OCI-LY3 (cell line): ENCODE measurements around the gene ACTG1.

ENCODE experiments used
- H2AFZ ChIP-seq: fragments of 200-600, 300-600 bp; shearing (Covaris generic); 2 replicates; pipeline ENCODE4 v1.6.0; 2014; ENCODE audit warnings: antibody characterized with exemption, low read depth, low read length
- H3K27ac ChIP-seq: fragments of 200-600, 300-600 bp; sonication (generic); 2 replicates; pipeline ENCODE4 v1.5.1; 2014; ENCODE audit warnings: mild to moderate bottlenecking, low read length, moderate library complexity, mixed read lengths
- H3K27me3 ChIP-seq: fragments of 200-600, 300-600 bp; sonication (generic); 2 replicates; pipeline ENCODE4 v1.6.1; 2014; ENCODE audit warnings: low read depth, low read length, mixed read lengths
- H3K36me3 ChIP-seq: fragments of 200-600, 300-600 bp; sonication (generic); replicated peaks from 2 replicates; pipeline ENCODE3; 2014; ENCODE audit warnings: low read depth, low read length, mixed read lengths
- H3K4me1 ChIP-seq: fragments of 300-600, 200-600 bp; sonication (generic); 2 replicates; pipeline ENCODE4 v1.6.1; 2014; ENCODE audit warnings: low read length, mixed read lengths
- H3K4me2 ChIP-seq: fragments of 200-600, 300-600 bp; sonication (generic); 2 replicates; pipeline ENCODE4 v1.6.1; 2014; ENCODE audit warnings: low read length, mixed read lengths
- H3K4me3 ChIP-seq: fragments of 300-600, 200-600 bp; sonication (generic); 2 replicates; pipeline ENCODE4 v1.5.1; 2014; ENCODE audit warnings: antibody characterized with exemption, mild to moderate bottlenecking, low read length, moderate library complexity
- H3K79me2 ChIP-seq: fragments of 300-600, 200-600 bp; shearing (Covaris generic); 2 replicates; pipeline ENCODE4 v1.6.1; 2014; ENCODE audit warnings: mild to moderate bottlenecking, low read length, mixed read lengths
- H3K9ac ChIP-seq: fragments of 300-600, 200-600 bp; shearing (Covaris generic); 2 replicates; pipeline ENCODE4 v1.6.0; 2014; ENCODE audit warnings: mild to moderate bottlenecking, low read length, moderate library complexity
- H3K9me3 ChIP-seq: fragments of 200-600, 300-600 bp; shearing (Covaris generic); 2 replicates; pipeline ENCODE4 v1.6.1; 2014; ENCODE audit warnings: low read length, mixed read lengths; ENCODE audit not compliant: insufficient read depth
- H4K20me1 ChIP-seq: fragments of 200-600, 300-600 bp; sonication (generic); 2 replicates; pipeline ENCODE4 v1.6.1; 2016; ENCODE audit warnings: low read length, mixed read lengths; ENCODE audit not compliant: insufficient read depth
- CTCF ChIP-seq: fragments of 200-600, 300-600 bp; sonication (generic); IDR thresholded peaks from 2 replicates; pipeline ENCODE4 v1.5.1; 2014; ENCODE audit warnings: antibody characterized with exemption, low read length, low read depth
- EZH2phosphoT487 ChIP-seq: fragments of 200-600 bp; shearing (Covaris generic); IDR thresholded peaks from 2 replicates; pipeline ENCODE4 v1.6.1; 2018; ENCODE audit warnings: antibody characterized with exemption, mixed run types, low read depth

The ACTG1 gene

GRCh38 chr17:81513372-81513752 is 763 bp upstream of the ACTG1 start:
- H3K27me3 ChIP-seq, result no peaks in the 10 kb centered on the region
- peaks cover 55% of the 10 kb centered on the region for H3K79me2 ChIP-seq

GRCh38 chr17:81511804-81512561 is 616 bp downstream of the ACTG1 start:
- Histone ChIP-seq H3K36me3 (peaks cover 47% of the 10 kb centered on the region), H3K27ac (peak overlapping the region; percentile 72), H3K4me3 (peak overlapping the region; percentile 99), H2AFZ (no peak overlapping the region), H3K4me2 (peak overlapping the region; percentile 96), H3K27me3 (no peaks in the 10 kb centered on the region), H3K9me3 (no peaks in the 10 kb centered on the region), H4K20me1 (peaks cover 38% of the 10 kb centered on the region), H3K79me2 (peaks cover 49% of the 10 kb centered on the region), H3K4me1 (peaks cover 36% of the 10 kb centered on the region), H3K9ac (peak overlapping the region; percentile 94)
- TF ChIP-seq EZH2phosphoT487, result no peak
- no peak for TF ChIP-seq CTCF

More at GRCh38 chr17:81513372-81513752, 763 bp upstream of the ACTG1 start:
- Histone ChIP-seq H3K9ac (peak overlapping the region; percentile 99), H4K20me1 (peaks cover 38% of the 10 kb centered on the region), H3K4me3 (peak overlapping the region; percentile 83), H2AFZ (no peak overlapping the region), H3K9me3 (no peaks in the 10 kb centered on the region), H3K36me3 (peaks cover 47% of the 10 kb centered on the region), H3K4me1 (peaks cover 49% of the 10 kb centered on the region), H3K4me2 (peak overlapping the region; percentile 85), H3K27ac (peak overlapping the region; percentile 95)
- TF ChIP-seq EZH2phosphoT487 (no peak), CTCF (no peak)

GRCh38 chr17:81511554-81511803 is 1.1 kb downstream of the ACTG1 start:
- TF ChIP-seq CTCF (no peak), EZH2phosphoT487 (no peak)
- Histone ChIP-seq H3K4me2 (peak overlapping the region; percentile 96), H3K36me3 (peaks cover 43% of the 10 kb centered on the region), H3K79me2 (peaks cover 44% of the 10 kb centered on the region), H3K9ac (peak overlapping the region; percentile 94), H3K27me3 (no peaks in the 10 kb centered on the region), H3K4me3 (peak overlapping the region; percentile 99), H4K20me1 (peaks cover 38% of the 10 kb centered on the region), H3K9me3 (no peaks in the 10 kb centered on the region), H3K4me1 (peaks cover 31% of the 10 kb centered on the region), H2AFZ (no peak overlapping the region), H3K27ac (peak overlapping the region; percentile 72)

- Histone ChIP-seq H3K4me1 (peaks cover 25% of the 10 kb centered on the region), H2AFZ (no peak overlapping the region), H3K36me3 (peaks cover 40% of the 10 kb centered on the region), H3K79me2 (peaks cover 39% of the 10 kb centered on the region), H3K4me3 (peak overlapping the region; percentile 99), H3K9me3 (no peaks in the 10 kb centered on the region), H3K4me2 (peak overlapping the region; percentile 96), H3K27ac (peak overlapping the region; percentile 72), H3K9ac (peak overlapping the region; percentile 94), H3K27me3 (no peaks in the 10 kb centered on the region), H4K20me1 (peaks cover 38% of the 10 kb centered on the region)
- no peak for TF ChIP-seq EZH2phosphoT487
- no peak for TF ChIP-seq CTCF
These were observed 1.6 kb downstream of the ACTG1 start for GRCh38 chr17:81510785-81511553.
